Measurements from ENCODE around the gene CCL18.
"Not testable (repeated sequence)": the region's sequence is repeated elsewhere in the genome, so short reads cannot be mapped to it uniquely, and the experiment has no call there.

The CCL18 gene

DNA sequence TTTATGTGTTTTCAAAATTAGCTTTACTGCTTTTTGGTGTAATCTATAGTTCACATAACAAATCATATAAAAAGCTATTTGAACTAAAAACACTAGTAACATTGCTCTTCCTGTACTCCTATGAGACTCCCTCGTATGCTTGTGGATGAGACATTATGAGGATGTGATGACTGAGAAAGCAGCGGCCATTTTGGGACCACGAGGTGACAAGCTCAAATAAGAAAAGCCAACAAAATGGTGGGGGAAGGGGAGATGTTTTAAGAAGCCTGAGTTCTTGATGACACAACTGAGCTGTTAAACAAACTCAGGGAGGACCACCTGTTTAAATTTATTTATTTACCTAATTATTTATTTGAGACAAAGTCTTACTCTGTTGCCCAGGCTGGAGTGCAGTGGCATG lies 4.5 kb downstream of the CCL18 start:
- no peak for DNase-seq (ENCODE audit: extremely low spot score)
- ChIA-PET CTCF (interaction anchor here (0.6 to 1.4 kb wide), 3 partner anchors 50 to 99 kb away, joined by 3 to 6 read pairs (median 5); no protein-coding TSS in a partner anchor), POLR2A (no interaction called here)
- TF ChIP-seq BHLHE40 (IDR thresholded peaks at IDR 0.05; ENCODE audit: borderline replicate concordance) (no peak), NFRKB (IDR thresholded peaks at IDR 0.05) (no peak), FOXK2 (IDR thresholded peaks at IDR 0.05) (no peak), HDGF (IDR thresholded peaks at IDR 0.05; ENCODE audit: borderline replicate concordance) (no peak), FOXM1 (IDR thresholded peaks at IDR 0.05; ENCODE audit: borderline replicate concordance) (no peak), CTBP1 (IDR thresholded peaks at IDR 0.05; ENCODE audit: borderline replicate concordance) (no peak), ZNF384 (IDR thresholded peaks at IDR 0.05) (no peak), FOXA1 (IDR thresholded peaks at IDR 0.05) (no peak), PKNOX1 (IDR thresholded peaks at IDR 0.05) (no peak), L3MBTL2 (conservative IDR thresholded peaks at IDR 0.05) (no peak; the same call in 1 of the 2 replicates), TARDBP (IDR thresholded peaks at IDR 0.05) (no peak), LEF1 (IDR thresholded peaks at IDR 0.05; ENCODE audit: borderline replicate concordance) (no peak), SP1 (IDR thresholded peaks at IDR 0.05) (no peak), SUZ12 (IDR thresholded peaks at IDR 0.05) (no peak), ARNT (IDR thresholded peaks at IDR 0.05) (no peak), ELF4 (IDR thresholded peaks at IDR 0.05) (no peak)

DNA sequence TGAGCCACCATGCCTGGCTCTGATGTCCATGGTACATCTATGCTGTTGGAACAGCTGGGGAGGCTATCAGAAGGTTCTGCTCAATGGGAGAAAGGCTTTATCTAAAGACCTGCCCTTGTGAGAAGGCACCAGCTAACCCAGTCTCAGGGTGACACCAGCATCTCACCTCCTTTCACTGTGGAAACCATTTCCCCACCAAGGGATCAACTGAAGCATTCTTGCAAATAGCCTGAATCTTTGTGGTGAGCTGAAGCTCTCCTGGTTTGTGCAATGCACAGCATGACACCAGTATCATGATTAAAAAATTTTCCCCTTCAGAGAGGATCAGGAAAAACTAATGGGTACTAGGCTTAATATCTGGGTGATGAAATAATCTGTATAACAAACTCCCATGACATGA lies 5.1 kb downstream of the CCL18 start:
- TF ChIP-seq TARDBP (IDR thresholded peaks at IDR 0.05) = no peak
- TF ChIP-seq LEF1 (IDR thresholded peaks at IDR 0.05; ENCODE audit: borderline replicate concordance) = no peak
- no peak for TF ChIP-seq HDGF (IDR thresholded peaks at IDR 0.05; ENCODE audit: borderline replicate concordance)
- no peak for TF ChIP-seq L3MBTL2 (conservative IDR thresholded peaks at IDR 0.05)
- TF ChIP-seq SP1 (IDR thresholded peaks at IDR 0.05) = no peak
- TF ChIP-seq ZNF384 (IDR thresholded peaks at IDR 0.05) = no peak
- TF ChIP-seq BHLHE40 (IDR thresholded peaks at IDR 0.05; ENCODE audit: borderline replicate concordance) = no peak
- TF ChIP-seq ARNT (IDR thresholded peaks at IDR 0.05) = no peak
- no peak for TF ChIP-seq FOXK2 (IDR thresholded peaks at IDR 0.05)
- TF ChIP-seq SUZ12 (IDR thresholded peaks at IDR 0.05) = no peak
- no peak for TF ChIP-seq FOXM1 (IDR thresholded peaks at IDR 0.05; ENCODE audit: borderline replicate concordance)
- ChIA-PET POLR2A (no interaction called here), CTCF (interaction anchor here (1.1 to 1.4 kb wide), 2 partner anchors 79 to 100 kb away, joined by 5 to 6 read pairs; no protein-coding TSS in a partner anchor)
- DNase-seq (ENCODE audit: extremely low spot score) = no peak

DNA sequence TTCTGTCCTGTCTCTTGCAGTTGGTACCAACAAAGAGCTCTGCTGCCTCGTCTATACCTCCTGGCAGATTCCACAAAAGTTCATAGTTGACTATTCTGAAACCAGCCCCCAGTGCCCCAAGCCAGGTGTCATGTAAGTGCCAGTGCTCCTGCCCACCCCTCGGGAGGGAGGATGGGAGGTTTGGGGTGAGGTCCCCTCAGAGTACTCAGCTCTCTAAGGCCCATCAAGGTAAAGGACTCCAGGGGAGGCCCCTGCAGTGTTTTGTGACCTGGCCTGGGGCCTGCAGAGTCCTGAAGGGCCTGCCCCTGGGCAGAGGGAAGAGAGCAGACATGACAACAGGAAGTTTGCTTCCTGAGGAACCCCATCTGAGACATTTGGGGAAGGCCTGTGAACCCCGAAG lies 6.4 kb downstream of the CCL18 start:
- DNase-seq (ENCODE audit: extremely low spot score) = no peak
- ChIA-PET CTCF (no interaction called here), POLR2A (no interaction called here)
- no peak for TF ChIP-seq TARDBP (IDR thresholded peaks at IDR 0.05)
- no peak for TF ChIP-seq ELF4 (IDR thresholded peaks at IDR 0.05)
- no peak for TF ChIP-seq NFRKB (IDR thresholded peaks at IDR 0.05)

DNA sequence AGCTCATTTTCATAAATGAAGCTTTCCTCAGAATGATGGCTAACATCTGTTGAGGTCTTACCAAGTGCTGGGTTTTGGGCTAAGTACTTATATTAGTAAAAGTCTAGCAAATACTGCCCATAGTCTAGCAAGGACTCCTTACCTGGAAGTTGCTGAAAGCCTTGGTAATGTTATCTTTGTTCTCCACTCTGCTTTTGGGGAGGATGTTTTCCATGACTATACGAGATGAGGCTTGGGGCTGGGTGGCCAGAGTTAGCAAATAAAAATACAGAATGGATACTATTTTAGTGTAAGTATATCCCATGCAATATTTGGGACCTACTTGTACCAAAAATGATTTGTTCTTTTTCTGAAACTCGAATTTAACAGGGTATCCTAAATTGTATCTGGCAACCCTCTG lies 7.7 kb downstream of the CCL18 start:
- no peak for DNase-seq (ENCODE audit: extremely low spot score)
- ChIA-PET POLR2A (no interaction called here), CTCF (interaction anchor here (1.0 to 2.6 kb wide), 8 partner anchors 13 to 129 kb away, joined by 3 to 12 read pairs (median 6); partner anchors contain the start of gene CCL16)
- TF ChIP-seq BHLHE40 (IDR thresholded peaks at IDR 0.05; ENCODE audit: borderline replicate concordance) (no peak), ELF4 (IDR thresholded peaks at IDR 0.05) (no peak), L3MBTL2 (conservative IDR thresholded peaks at IDR 0.05) (no peak), SUZ12 (IDR thresholded peaks at IDR 0.05) (no peak), ARNT (IDR thresholded peaks at IDR 0.05) (no peak), FOXK2 (IDR thresholded peaks at IDR 0.05) (no peak), FOXM1 (IDR thresholded peaks at IDR 0.05; ENCODE audit: borderline replicate concordance) (no peak), NFRKB (IDR thresholded peaks at IDR 0.05) (no peak), ZNF384 (IDR thresholded peaks at IDR 0.05) (no peak), FOXA1 (IDR thresholded peaks at IDR 0.05) (no peak), SP1 (IDR thresholded peaks at IDR 0.05) (no peak), HDGF (IDR thresholded peaks at IDR 0.05; ENCODE audit: borderline replicate concordance) (no peak), CTBP1 (IDR thresholded peaks at IDR 0.05; ENCODE audit: borderline replicate concordance) (no peak), TARDBP (IDR thresholded peaks at IDR 0.05) (no peak), LEF1 (IDR thresholded peaks at IDR 0.05; ENCODE audit: borderline replicate concordance) (no peak)

DNA sequence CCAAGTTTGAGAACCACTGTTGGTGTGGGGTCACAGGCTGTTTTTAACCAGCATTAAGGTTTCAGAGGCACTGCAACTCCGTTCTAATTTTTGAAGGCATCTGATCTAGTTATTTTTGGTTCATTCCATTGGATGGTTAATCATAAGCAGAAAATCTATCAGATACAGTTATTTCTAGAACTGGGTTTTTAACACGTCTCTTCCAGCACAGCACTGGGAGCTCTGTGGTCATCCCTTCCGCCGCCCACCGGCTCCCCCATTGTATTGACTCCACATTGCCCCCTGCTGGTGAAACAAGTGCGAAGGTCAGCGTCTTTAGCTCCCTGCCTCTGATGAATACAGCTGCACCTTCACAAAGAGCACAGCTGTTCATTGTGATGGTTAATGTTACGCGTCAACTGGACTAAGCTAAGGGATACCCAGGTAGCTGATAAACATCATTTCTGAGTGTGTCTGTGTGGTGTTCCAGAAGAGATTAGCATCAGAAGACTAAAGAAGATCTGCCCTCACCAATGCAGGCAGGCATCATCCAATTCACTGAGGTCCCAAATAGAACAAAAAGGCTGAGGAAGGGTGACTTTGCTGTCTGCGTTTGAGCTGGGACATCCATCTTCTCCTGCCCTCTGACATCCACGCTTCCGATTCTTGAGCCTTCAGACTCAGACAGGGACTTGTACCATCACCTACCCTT lies 8.5 kb downstream of the CCL18 start:
- TF ChIP-seq TARDBP (IDR thresholded peaks at IDR 0.05) (no peak), PKNOX1 (IDR thresholded peaks at IDR 0.05) (no peak), FOXA1 (IDR thresholded peaks at IDR 0.05) (no peak), SUZ12 (IDR thresholded peaks at IDR 0.05) (no peak), ELF4 (IDR thresholded peaks at IDR 0.05) (no peak), ZNF384 (IDR thresholded peaks at IDR 0.05) (no peak), L3MBTL2 (conservative IDR thresholded peaks at IDR 0.05) (no peak), LEF1 (IDR thresholded peaks at IDR 0.05; ENCODE audit: borderline replicate concordance) (no peak)
- CTCF ChIA-PET = interaction anchor here (0.6 to 2.6 kb wide), 18 partner anchors 8 to 410 kb away, joined by 3 to 12 read pairs (median 4); partner anchors contain the start of gene CCL16
- DNase-seq (ENCODE audit: extremely low spot score) = peak; percentile 68
- POLR2A ChIA-PET = no interaction called here

- DNase-seq (ENCODE audit: extremely low spot score) = no peak
- TF ChIP-seq ELF4 (IDR thresholded peaks at IDR 0.05) = no peak
- TF ChIP-seq FOXA1 (IDR thresholded peaks at IDR 0.05) = no peak
- TF ChIP-seq FOXK2 (IDR thresholded peaks at IDR 0.05) = no peak
- TF ChIP-seq L3MBTL2 (conservative IDR thresholded peaks at IDR 0.05) = no peak
- TF ChIP-seq CTBP1 (IDR thresholded peaks at IDR 0.05; ENCODE audit: borderline replicate concordance) = no peak
- TF ChIP-seq BHLHE40 (IDR thresholded peaks at IDR 0.05; ENCODE audit: borderline replicate concordance) = no peak
- no peak for TF ChIP-seq SUZ12 (IDR thresholded peaks at IDR 0.05)
- no peak for TF ChIP-seq HDGF (IDR thresholded peaks at IDR 0.05; ENCODE audit: borderline replicate concordance)
- no peak for TF ChIP-seq ZNF384 (IDR thresholded peaks at IDR 0.05)
- no peak for TF ChIP-seq NFRKB (IDR thresholded peaks at IDR 0.05)
- no peak for TF ChIP-seq SP1 (IDR thresholded peaks at IDR 0.05)
- TF ChIP-seq TARDBP (IDR thresholded peaks at IDR 0.05) = no peak
- CTCF ChIA-PET = interaction anchor here (0.6 to 1.3 kb wide), 3 partner anchors 93 to 105 kb away, joined by 3 to 5 read pairs (median 4); partner anchors contain the start of gene CCL16
- POLR2A ChIA-PET = no interaction called here
These were observed 10.3 kb downstream of the CCL18 start for GRCh38 chr17:36074365-36074764.

- DNase-seq (ENCODE audit: extremely low spot score); POLR2A ChIA-PET; CTCF ChIA-PET: not testable (repeated sequence)
These were observed 17.8 kb downstream of the CCL18 start for GRCh38 chr17:36081681-36082471.

- CTCF ChIA-PET; POLR2A ChIA-PET; DNase-seq (ENCODE audit: extremely low spot score): not testable (repeated sequence)
These were observed 18.5 kb downstream of the CCL18 start for GRCh38 chr17:36082482-36083120.

GRCh38 chr17:36083691-36084090 lies 19.6 kb downstream of the CCL18 start:
- DNase-seq (ENCODE audit: extremely low spot score); CTCF ChIA-PET; POLR2A ChIA-PET: not testable (repeated sequence)

Data from HEK293T (cell line).